HEK293 (cell line): ENCODE data around the gene ZNF652.

Experiments used
- CTCF ChIP-seq: fragments of 450-650 bp; formaldehyde crosslinking; IDR thresholded peaks from 2 replicates; pipeline ENCODE4 v1.5.1; 2016; ENCODE audit warnings: missing biosample characterization, missing genetic modification characterization
- ZSCAN5A ChIP-seq: fragments of 450-650 bp; formaldehyde crosslinking; IDR thresholded peaks from 2 replicates; pipeline ENCODE4 v1.5.1; 2016; ENCODE audit warnings: missing biosample characterization, missing genetic modification characterization

- TF ChIP-seq CTCF (tag by site-specific recombination) (no peak), ZSCAN5A (tag by site-specific recombination) (no peak)
Observed at GRCh38 chr17:49249890-49250522, 112.0 kb downstream of the ZNF652 start.
